HEK293 (cell line): ENCODE results near the gene DNAJC17.
A peak's percentile ranks its signal among the peaks of the same experiment; 100 is the strongest.

Source experiments
- BCL6B ChIP-seq: fragments of 450-650 bp; formaldehyde crosslinking; IDR thresholded peaks from 2 replicates; pipeline ENCODE4 v1.5.1; 2017; ENCODE audit warnings: missing biosample characterization, missing genetic modification characterization
- EGR2 ChIP-seq: fragments of 450-650 bp; formaldehyde crosslinking; IDR thresholded peaks from 2 replicates; pipeline ENCODE4 v1.5.1; 2016; ENCODE audit warnings: low read depth, missing biosample characterization, missing genetic modification characterization
- MZF1 ChIP-seq: fragments of 450-650 bp; formaldehyde crosslinking; IDR thresholded peaks from 2 replicates; pipeline ENCODE4 v1.5.1; 2017; ENCODE audit warnings: missing biosample characterization, missing genetic modification characterization, borderline replicate concordance
- PBX3 ChIP-seq: sonication (generic); formaldehyde crosslinking; IDR thresholded peaks from 2 replicates; pipeline ENCODE4 v1.8.1; 2022; ENCODE audit warnings: mild to moderate bottlenecking, moderate library complexity, missing genetic modification reagents
- WT1 ChIP-seq: fragments of 450-650 bp; formaldehyde crosslinking; IDR thresholded peaks from 2 replicates; pipeline ENCODE4 v1.5.1; 2016; ENCODE audit warnings: missing biosample characterization, missing genetic modification characterization
- ZEB2 ChIP-seq: fragments of 450-650 bp; formaldehyde crosslinking; IDR thresholded peaks from 2 replicates; pipeline ENCODE4 v1.5.1; 2016; ENCODE audit warnings: missing biosample characterization, missing genetic modification characterization
- ZFP69B ChIP-seq: fragments of 450-650 bp; formaldehyde crosslinking; IDR thresholded peaks from 2 replicates; pipeline ENCODE4 v1.5.1; 2016; ENCODE audit warnings: missing biosample characterization, missing genetic modification characterization
- ZIC2 ChIP-seq: fragments of 450-650 bp; formaldehyde crosslinking; IDR thresholded peaks from 2 replicates; pipeline ENCODE4 v1.5.1; 2016; ENCODE audit warnings: missing biosample characterization, missing genetic modification characterization
- ZNF10 ChIP-seq: fragments of 450-650 bp; formaldehyde crosslinking; IDR thresholded peaks from 2 replicates; pipeline ENCODE4 v1.5.1; 2017; ENCODE audit warnings: missing biosample characterization, missing genetic modification characterization
- ZNF114 ChIP-seq: fragments of 450-650 bp; formaldehyde crosslinking; IDR thresholded peaks from 2 replicates; pipeline ENCODE4 v1.5.0; 2017; ENCODE audit warnings: missing biosample characterization, missing genetic modification characterization
- ZNF132 ChIP-seq: fragments of 450-650 bp; formaldehyde crosslinking; IDR thresholded peaks from 2 replicates; pipeline ENCODE4 v1.5.1; 2017; ENCODE audit warnings: missing biosample characterization, missing genetic modification characterization, borderline replicate concordance
- ZNF146 ChIP-seq: fragments of 450-650 bp; formaldehyde crosslinking; IDR thresholded peaks from 2 replicates; pipeline ENCODE4 v1.5.1; 2016; ENCODE audit warnings: missing biosample characterization, missing genetic modification characterization
- ZNF16 ChIP-seq: fragments of 450-650 bp; formaldehyde crosslinking; IDR thresholded peaks from 2 replicates; pipeline ENCODE4 v1.5.1; 2016; ENCODE audit warnings: low read depth, missing biosample characterization, missing genetic modification characterization
- ZNF169 ChIP-seq: fragments of 450-650 bp; formaldehyde crosslinking; IDR thresholded peaks from 2 replicates; pipeline ENCODE4 v1.5.1; 2016; ENCODE audit warnings: missing biosample characterization, missing genetic modification characterization
- ZNF280C ChIP-seq: fragments of 450-650 bp; formaldehyde crosslinking; IDR thresholded peaks from 2 replicates; pipeline ENCODE4 v1.5.1; 2016; ENCODE audit warnings: missing biosample characterization, missing genetic modification characterization
- ZNF280D ChIP-seq: fragments of 450-650 bp; formaldehyde crosslinking; IDR thresholded peaks from 2 replicates; pipeline ENCODE4 v1.5.1; 2016; ENCODE audit warnings: missing biosample characterization, missing genetic modification characterization
- ZNF335 ChIP-seq: fragments of 450-650 bp; formaldehyde crosslinking; conservative IDR thresholded peaks from 2 replicates; pipeline ENCODE4 v1.5.1; 2016; ENCODE audit warnings: missing biosample characterization, missing genetic modification characterization
- ZNF510 ChIP-seq: fragments of 450-650 bp; formaldehyde crosslinking; IDR thresholded peaks from 2 replicates; pipeline ENCODE4 v1.5.1; 2018; ENCODE audit warnings: mild to moderate bottlenecking, missing genetic modification characterization, missing biosample characterization; ENCODE audit not compliant: insufficient replicate concordance
- ZNF548 ChIP-seq: fragments of 450-650 bp; formaldehyde crosslinking; IDR thresholded peaks from 2 replicates; pipeline ENCODE4 v1.5.1; 2016; ENCODE audit warnings: missing biosample characterization, missing genetic modification characterization
- ZNF555 ChIP-seq: fragments of 450-650 bp; formaldehyde crosslinking; conservative IDR thresholded peaks from 2 replicates; pipeline ENCODE4 v1.5.1; 2017; ENCODE audit warnings: missing biosample characterization, mild to moderate bottlenecking, missing genetic modification characterization, inconsistent platforms
- ZNF571 ChIP-seq: fragments of 450-650 bp; formaldehyde crosslinking; IDR thresholded peaks from 2 replicates; pipeline ENCODE4 v1.5.0; 2017; ENCODE audit warnings: missing biosample characterization, missing genetic modification characterization
- ZNF600 ChIP-seq: fragments of 450-650 bp; formaldehyde crosslinking; IDR thresholded peaks from 2 replicates; pipeline ENCODE4 v1.5.1; 2016; ENCODE audit warnings: missing biosample characterization, missing genetic modification characterization
- ZNF621 ChIP-seq: fragments of 450-650 bp; formaldehyde crosslinking; IDR thresholded peaks from 2 replicates; pipeline ENCODE4 v1.5.1; 2017; ENCODE audit warnings: missing biosample characterization, missing genetic modification characterization
- ZNF624 ChIP-seq: fragments of 450-650 bp; formaldehyde crosslinking; IDR thresholded peaks from 2 replicates; pipeline ENCODE4 v1.5.1; 2017; ENCODE audit warnings: missing biosample characterization, missing genetic modification characterization
- ZNF660 ChIP-seq: fragments of 450-650 bp; IDR thresholded peaks from 2 replicates; pipeline ENCODE4 v1.5.1; 2018; ENCODE audit warnings: missing biosample characterization, mild to moderate bottlenecking, missing genetic modification characterization
- ZNF707 ChIP-seq: fragments of 450-650 bp; formaldehyde crosslinking; IDR thresholded peaks from 2 replicates; pipeline ENCODE4 v1.5.1; 2016; ENCODE audit warnings: missing biosample characterization, missing genetic modification characterization
- ZNF747 ChIP-seq: fragments of 450-650 bp; formaldehyde crosslinking; IDR thresholded peaks from 2 replicates; pipeline ENCODE4 v1.5.1; 2016; ENCODE audit warnings: missing biosample characterization, missing genetic modification characterization
- ZSCAN23 ChIP-seq: fragments of 450-650 bp; formaldehyde crosslinking; IDR thresholded peaks from 2 replicates; pipeline ENCODE4 v1.5.1; 2016; ENCODE audit warnings: missing biosample characterization, missing genetic modification characterization
- ZSCAN30 ChIP-seq: fragments of 450-650 bp; IDR thresholded peaks from 2 replicates; pipeline ENCODE4 v1.5.1; 2018; ENCODE audit warnings: missing biosample characterization, mild to moderate bottlenecking, missing genetic modification characterization, moderate library complexity
- ZSCAN5A ChIP-seq: fragments of 450-650 bp; formaldehyde crosslinking; IDR thresholded peaks from 2 replicates; pipeline ENCODE4 v1.5.1; 2016; ENCODE audit warnings: missing biosample characterization, missing genetic modification characterization

The DNAJC17 gene

GRCh38 chr15:40762919-40763800 is 44.1 kb downstream of the DNAJC17 start (continued):
- no peak for TF ChIP-seq ZNF548
- no peak for TF ChIP-seq PBX3 (CRISPR knock-in tag)
- no peak for TF ChIP-seq ZNF510
- TF ChIP-seq ZNF280C (tag by site-specific recombination): no peak
- TF ChIP-seq ZNF660 (tag by site-specific recombination): peak; percentile 98
- no peak for TF ChIP-seq ZNF280D (tag by site-specific recombination)
- TF ChIP-seq ZNF132 (tag by site-specific recombination): no peak
- TF ChIP-seq BCL6B: peak; percentile 55
- TF ChIP-seq ZEB2 (tag by site-specific recombination): peak; percentile 64; the same call in 1 of the 2 replicates
- TF ChIP-seq EGR2: 0 out of 2 replicates have a peak, but pooled peaks have one; percentile 3
- TF ChIP-seq ZNF571 (tag by site-specific recombination): no peak
- no peak for TF ChIP-seq ZNF169 (tag by site-specific recombination)
- TF ChIP-seq ZNF621 (tag by site-specific recombination): no peak
- no peak for TF ChIP-seq ZNF114 (tag by site-specific recombination)
- TF ChIP-seq ZSCAN23 (tag by site-specific recombination): no peak
- TF ChIP-seq ZNF10 (tag by site-specific recombination): no peak
- TF ChIP-seq ZNF555 (tag by site-specific recombination): no peak
- no peak for TF ChIP-seq ZNF747 (tag by site-specific recombination)
- 0 out of 2 replicates have a peak, but pooled peaks have one; percentile 33 for TF ChIP-seq ZNF624
- TF ChIP-seq MZF1: peak; percentile 70
- TF ChIP-seq ZNF146: no peak
- TF ChIP-seq ZSCAN30: 0 out of 2 replicates have a peak, but pooled peaks have one; percentile 16
- TF ChIP-seq ZNF707 (tag by site-specific recombination): no peak
- peak; percentile 64 for TF ChIP-seq ZIC2 (tag by site-specific recombination)
- peak; percentile 46; the same call in 1 of the 2 replicates for TF ChIP-seq WT1
- no peak; the same call in 1 of the 2 replicates for TF ChIP-seq ZFP69B (tag by site-specific recombination)
- TF ChIP-seq ZNF16 (tag by site-specific recombination): no peak
- peak; percentile 70 for TF ChIP-seq ZNF335 (tag by site-specific recombination)
- TF ChIP-seq ZSCAN5A (tag by site-specific recombination): no peak
- TF ChIP-seq ZNF600 (tag by site-specific recombination): peak; percentile 93
